Mucosa of descending colon (tissue), 3 donors: Measurements from ENCODE around the gene PRR7. TPM values are rescaled to one million over a fixed set of nuclear protein-coding genes. Genes with fewer than 3 reads are reported as not detected.

Experiments
- ATAC-seq: fragments of 200-7000 bp; cut with Tn5 transposase; one replicate; pipeline ENCODE4 v1.9.1; 2020; ENCODE audit warnings: mild to moderate bottlenecking, moderate library complexity
- DNase-seq, 3 donors: peaks; one replicate each; pipeline ENCODE4 v3.0.0-alpha.2; 2020
- H3K36me3 ChIP-seq: fragments of 200-600 bp; one replicate; pipeline ENCODE4 v1.8.0; 2021; ENCODE audit warnings: low read depth, mild to moderate bottlenecking
- H3K4me1 ChIP-seq: fragments of 200-600 bp; one replicate; pipeline ENCODE4 v1.8.0; 2021; ENCODE audit warnings: low read depth, mild to moderate bottlenecking
- H3K4me3 ChIP-seq: fragments of 200-600 bp; one replicate; pipeline ENCODE4 v1.8.0; 2021; ENCODE audit warnings: mild to moderate bottlenecking
- H3K9me3 ChIP-seq: fragments of 200-600 bp; one replicate; pipeline ENCODE4 v1.8.0; 2021; ENCODE audit warnings: mild to moderate bottlenecking
- CTCF ChIP-seq: fragments of 200-600 bp; IDR thresholded peaks from one replicate; pipeline ENCODE4 v1.8.0; 2022; ENCODE audit warnings: antibody characterized with exemption, mild to moderate bottlenecking
- intact Hi-C, 2 donors: fragments of 100-400 bp; cut with DNase I in 1 of 2; cut with micrococcal nuclease in 1 of 2; formaldehyde crosslinking; loops; one replicate each; pipeline versions ENCODE4 v1.11.0 to v1.11.1; 2022; cut with DNase I, micrococcal nuclease
- total RNA-seq, 3 donors: library from RNA; stranded (reverse); fragmentation: NEBNext Ultra II Directional in 2 of 3; extraction: Animal tissue kit (Norgen Biotek cat#: 25700) in 2 of 3; gene quantifications; one replicate each; pipeline versions ENCODE4 v1.2.1 to v1.2.4, GENCODE V29; 2021 to 2023
- donor health status: DM: no; HTN: no; CAD: no; lungs with moderate emphysema.
- donor health status: DM: no; HTN: no; CAD: no.
- donor health status: DM: no; HTN: yes; CAD: no.

PRR7 gene
- total RNA-seq, 3 donors from 2014 or later, result 1.1 to 1.2 (median 1.2) TPM

GRCh38 chr5:177427211-177427822 is 19.3 kb upstream of the PRR7 start:
- ATAC-seq, result no peak
- Histone ChIP-seq H3K4me1 (peaks cover 24% of the 10 kb centered on the region), H3K9me3 (no peaks in the 10 kb centered on the region), H3K36me3 (peaks cover 7% of the 10 kb centered on the region), H3K4me3 (peak overlapping the region; percentile 80)
- intact Hi-C loops, result no loop called here
- DNase-seq, result no peak
- TF ChIP-seq CTCF, result no peak

GRCh38 chr5:177427919-177428573 is 18.6 kb upstream of the PRR7 start:
- peaks cover 32% of the 10 kb centered on the region for H3K4me1 ChIP-seq
- intact Hi-C loops, result no loop called here
- H3K4me3 ChIP-seq, result no peak overlapping the region
- TF ChIP-seq CTCF, result no peak
- no peak for ATAC-seq
- DNase-seq, result peak in 1 of 3 donors; percentile 64
- H3K9me3 ChIP-seq, result no peaks in the 10 kb centered on the region
- peaks cover 7% of the 10 kb centered on the region for H3K36me3 ChIP-seq

GRCh38 chr5:177428574-177429217 is 17.9 kb upstream of the PRR7 start:
- TF ChIP-seq CTCF, result no peak
- Histone ChIP-seq H3K36me3 (peaks cover 7% of the 10 kb centered on the region), H3K9me3 (no peaks in the 10 kb centered on the region), H3K4me1 (peaks cover 33% of the 10 kb centered on the region), H3K4me3 (no peak overlapping the region)
- DNase-seq (no peak), ATAC-seq (no peak)
- intact Hi-C loops, result no loop called here

GRCh38 chr5:177429248-177430040 is 17.2 kb upstream of the PRR7 start:
- intact Hi-C loops, result no loop called here
- ATAC-seq (peak; percentile 4), DNase-seq (peak; percentile 64 to 91 (median 69))
- peaks cover 33% of the 10 kb centered on the region for H3K4me1 ChIP-seq
- H3K36me3 ChIP-seq, result peaks cover 7% of the 10 kb centered on the region
- no peak for TF ChIP-seq CTCF
- no peaks in the 10 kb centered on the region for H3K9me3 ChIP-seq
- H3K4me3 ChIP-seq, result no peak overlapping the region

- no peak for ATAC-seq
- intact Hi-C loops, result no loop called here
- Histone ChIP-seq H3K4me1 (peaks cover 29% of the 10 kb centered on the region), H3K9me3 (no peaks in the 10 kb centered on the region), H3K36me3 (peaks cover 7% of the 10 kb centered on the region), H3K4me3 (no peak overlapping the region)
- no peak for TF ChIP-seq CTCF
- peak in 1 of 3 donors; percentile 69 for DNase-seq
Measured at GRCh38 chr5:177430140-177430951, 16.3 kb upstream of the PRR7 start.
